Transverse colon (tissue), 4 donors: ENCODE results near the gene KCNQ2. TPM values are rescaled to one million over a fixed set of nuclear protein-coding genes. Genes with fewer than 3 reads are reported as not detected.

ENCODE experiments used
- DNase-seq: peaks from one replicate; pipeline ENCODE4 v3.0.0-alpha.2; 2019
- H3K27ac ChIP-seq, 4 donors: fragments of 200-600 bp; sonication (generic); 2 replicates each; pipeline ENCODE4 v1.5.1; 2016 to 2018; ENCODE audit warnings: inconsistent platforms in 4 of 4
- H3K27me3 ChIP-seq: fragments of 200-600 bp; sonication (generic); 2 replicates; pipeline ENCODE4 v1.5.1; 2017; ENCODE audit warnings: inconsistent platforms
- H3K36me3 ChIP-seq, 4 donors: fragments of 200-600 bp; sonication (generic); 2 replicates each; pipeline ENCODE4 v1.5.1; 2017 to 2019; ENCODE audit warnings: inconsistent platforms in 4 of 4
- H3K4me1 ChIP-seq, 4 donors: fragments of 200-600 bp; sonication (generic); 2 replicates each; pipeline ENCODE4 v1.5.1; 2017 to 2020; ENCODE audit warnings: inconsistent platforms in 4 of 4
- H3K4me3 ChIP-seq, 4 donors: fragments of 200-600 bp; sonication (generic); 1 replicate in 1 of 4; 2 replicates in 3 of 4; pipeline versions ENCODE4 v1.5.1 to v1.6.1; 2017 to 2019; ENCODE audit warnings: inconsistent platforms in 4 of 4
- H3K9me3 ChIP-seq, 2 donors: fragments of 200-600 bp; sonication (generic); 2 replicates each; pipeline ENCODE4 v1.5.1; 2017 to 2019; ENCODE audit warnings: inconsistent platforms in 2 of 2
- EP300 ChIP-seq: sonication (generic); formaldehyde crosslinking; IDR thresholded peaks from one replicate; pipeline ENCODE4 v1.6.1; 2017; ENCODE audit warnings: antibody characterized with exemption, low read depth
- POLR2A ChIP-seq: fragments of 450-650 bp; IDR thresholded peaks from one replicate; pipeline ENCODE4 v1.6.1; 2016; ENCODE audit warnings: antibody characterized with exemption, mild to moderate bottlenecking, moderate library complexity
- POLR2AphosphoS5 ChIP-seq, 3 donors: sonication (generic); formaldehyde crosslinking; IDR thresholded peaks; one replicate each; pipeline ENCODE4 v1.6.1; 2016; ENCODE audit warnings: antibody characterized with exemption in 3 of 3
- WGBS, 2 donors: methylation state at CpG; one replicate each; pipeline ENCODE4 v1.1.5; 2018; ENCODE audit warnings: low coverage in 1 of 2; 5-methylcytosine and 5-hydroxymethylcytosine counted together
- in situ Hi-C, 4 donors: fragments of 200-750 bp; cut with MboI; loops; one replicate each; pipeline versions ENCODE4 v1.15.0 to v1.15.1; 2017; ENCODE audit warnings: low sequenced_read_pairs in 3 of 4, low pct_ligation_motif_present in 1 of 4, low pct_unique_long_range_greater_than_20kb in 1 of 4
- intact Hi-C: fragments of 100-400 bp; cut with DNase I; formaldehyde crosslinking; loops from one replicate; pipeline ENCODE4 v1.15.1; 2023; ENCODE audit warnings: low total_unique reads
- total RNA-seq, 4 donors: library from RNA; depleted of rRNA; stranded (reverse); fragments of >200 nt; gene quantifications; one replicate each; pipeline ENCODE4 v1.1.0, GENCODE V29; 2016
- TF ChIP-seq, protein P1 (sequence below), 5 experiments: fragments of 200-600 bp in 3 of 5; fragments of 450-650 bp in 2 of 5; sonication (generic) in 3 of 5; IDR thresholded peaks; 1 replicate in 2 of 5; 2 replicates in 3 of 5; pipeline ENCODE4 v1.5.1; 2016 to 2017; ENCODE audit warnings: antibody characterized with exemption in 5 of 5, inconsistent platforms in 3 of 5, mild to moderate bottlenecking in 2 of 5, moderate library complexity in 1 of 5

KCNQ2 gene
- total RNA-seq, 4 donors from 2014 or later = 0.32 to 0.41 (median 0.37) TPM; not detected in 1

DNA sequence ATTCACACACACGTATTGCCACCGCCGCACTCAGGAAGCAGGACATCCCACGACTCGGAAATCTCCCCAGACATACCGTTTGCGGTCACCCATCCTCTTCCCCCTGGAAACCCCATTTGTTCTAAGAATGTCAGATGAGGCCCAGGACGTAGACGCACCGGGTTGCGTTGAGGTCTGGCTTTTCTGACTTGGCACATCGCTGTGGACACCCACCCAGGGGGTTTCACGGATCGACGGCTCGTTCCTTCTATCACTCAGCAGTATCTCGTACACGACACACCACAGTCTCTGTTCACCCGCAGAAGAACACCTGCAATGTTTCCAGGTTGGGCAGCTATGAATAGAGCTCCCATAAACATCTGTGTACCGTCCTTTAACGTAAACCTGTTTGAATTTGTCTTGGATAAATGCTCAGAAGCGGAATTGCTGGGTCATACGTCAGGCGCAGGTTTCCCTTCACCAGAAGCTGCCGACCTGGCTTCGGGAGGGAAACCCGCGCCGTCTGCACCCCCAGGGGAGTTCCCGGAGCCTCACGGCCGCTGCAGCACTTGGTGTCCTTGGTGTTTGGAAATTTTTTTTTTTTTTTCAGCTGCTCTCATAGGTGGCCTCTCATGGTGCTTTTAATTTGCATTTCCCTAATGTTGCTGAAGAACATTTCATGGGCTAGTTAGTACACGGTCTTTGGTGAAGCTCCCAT is 35.8 kb upstream of the KCNQ2 start:
- 77 to 78% methylated on average over 18 to 33 of the region's 33 CpGs for WGBS, 2 donors
- Histone ChIP-seq H3K4me1 (no peaks in the 10 kb centered on the region), H3K36me3 (no peaks in the 10 kb centered on the region), H3K9me3 (no peaks in the 10 kb centered on the region), H3K27ac (no peak overlapping the region), H3K4me3 (no peak overlapping the region), H3K27me3 (peaks cover 75% of the 10 kb centered on the region)
- in situ Hi-C loops = no loop called here
- intact Hi-C loops = no loop called here
- TF ChIP-seq POLR2A (no peak), POLR2AphosphoS5 (IDR thresholded peaks at IDR 0.05) (no peak), EP300 (no peak)
- TF ChIP-seq, protein P1, sequence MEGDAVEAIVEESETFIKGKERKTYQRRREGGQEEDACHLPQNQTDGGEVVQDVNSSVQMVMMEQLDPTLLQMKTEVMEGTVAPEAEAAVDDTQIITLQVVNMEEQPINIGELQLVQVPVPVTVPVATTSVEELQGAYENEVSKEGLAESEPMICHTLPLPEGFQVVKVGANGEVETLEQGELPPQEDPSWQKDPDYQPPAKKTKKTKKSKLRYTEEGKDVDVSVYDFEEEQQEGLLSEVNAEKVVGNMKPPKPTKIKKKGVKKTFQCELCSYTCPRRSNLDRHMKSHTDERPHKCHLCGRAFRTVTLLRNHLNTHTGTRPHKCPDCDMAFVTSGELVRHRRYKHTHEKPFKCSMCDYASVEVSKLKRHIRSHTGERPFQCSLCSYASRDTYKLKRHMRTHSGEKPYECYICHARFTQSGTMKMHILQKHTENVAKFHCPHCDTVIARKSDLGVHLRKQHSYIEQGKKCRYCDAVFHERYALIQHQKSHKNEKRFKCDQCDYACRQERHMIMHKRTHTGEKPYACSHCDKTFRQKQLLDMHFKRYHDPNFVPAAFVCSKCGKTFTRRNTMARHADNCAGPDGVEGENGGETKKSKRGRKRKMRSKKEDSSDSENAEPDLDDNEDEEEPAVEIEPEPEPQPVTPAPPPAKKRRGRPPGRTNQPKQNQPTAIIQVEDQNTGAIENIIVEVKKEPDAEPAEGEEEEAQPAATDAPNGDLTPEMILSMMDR (IDR thresholded peaks at IDR 0.05) = no peak
- DNase-seq = no peak

DNA sequence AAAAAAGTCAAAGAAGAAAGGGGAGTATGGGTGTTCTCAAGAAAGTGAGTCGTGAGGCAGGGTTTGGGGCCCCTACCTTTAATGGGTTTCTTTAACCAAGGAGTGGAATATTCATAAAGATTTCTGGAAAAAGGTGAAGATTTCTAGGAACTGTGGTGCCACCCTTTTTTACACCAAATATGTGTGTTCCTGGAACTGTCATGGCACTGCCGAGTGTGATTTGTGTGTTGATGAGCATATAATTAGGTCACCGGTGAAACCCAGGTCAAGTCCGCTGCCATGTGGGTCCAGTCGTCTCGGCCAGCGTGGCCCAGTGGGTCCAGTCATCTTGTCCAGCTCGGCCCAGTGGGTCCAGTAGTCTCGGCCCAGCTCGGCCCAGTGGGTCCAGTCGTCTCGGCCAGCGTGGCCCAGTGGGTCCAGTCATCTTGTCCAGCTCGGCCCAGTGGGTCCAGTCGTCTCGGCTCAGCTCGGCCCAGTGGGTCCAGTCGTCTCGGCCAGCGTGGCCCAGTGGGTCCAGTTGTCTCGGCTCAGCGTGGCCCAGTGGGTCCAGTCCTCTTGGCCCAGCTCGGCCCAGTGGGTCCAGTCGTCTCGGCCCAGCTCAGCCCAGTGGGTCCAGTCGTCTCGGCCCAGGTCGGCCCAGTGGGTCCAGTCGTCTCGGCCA is 34.8 kb upstream of the KCNQ2 start:
- WGBS, 2 donors = 80 to 89% methylated on average over 2 to 30 of the region's 30 CpGs
- Histone ChIP-seq H3K9me3 (no peaks in the 10 kb centered on the region), H3K4me1 (no peaks in the 10 kb centered on the region), H3K27ac (no peak overlapping the region), H3K27me3 (peaks cover 77% of the 10 kb centered on the region), H3K36me3 (no peaks in the 10 kb centered on the region), H3K4me3 (no peak overlapping the region)
- TF ChIP-seq EP300 = no peak
- no peak for TF ChIP-seq POLR2AphosphoS5 (IDR thresholded peaks at IDR 0.05)
- TF ChIP-seq, protein P1 (IDR thresholded peaks at IDR 0.05) = no peak
- TF ChIP-seq POLR2A = no peak
- DNase-seq = no peak
- in situ Hi-C loops (no loop called here), intact Hi-C loops (no loop called here)

DNA sequence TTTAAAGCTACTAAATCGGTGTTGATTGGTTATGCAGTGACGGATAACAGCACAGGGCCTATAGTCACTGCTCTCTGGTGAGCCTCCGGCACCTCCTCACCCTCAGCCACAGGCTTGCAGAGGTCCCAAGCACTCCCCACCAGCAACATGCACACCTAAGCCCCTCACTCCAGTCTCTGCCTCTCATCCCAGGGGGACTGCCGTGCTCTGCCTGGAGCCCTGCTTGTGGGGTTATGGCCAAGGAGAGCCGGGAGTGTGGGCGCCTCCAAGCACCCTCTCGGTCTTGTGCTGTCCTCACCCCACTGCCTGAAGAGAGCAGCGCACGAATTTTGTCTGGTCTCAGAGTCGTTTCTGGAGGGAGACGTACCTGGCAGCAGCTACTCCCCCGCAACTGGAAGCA is 33.3 kb upstream of the KCNQ2 start:
- Histone ChIP-seq H3K27me3 (peaks cover 77% of the 10 kb centered on the region), H3K9me3 (no peaks in the 10 kb centered on the region), H3K36me3 (no peaks in the 10 kb centered on the region), H3K27ac (no peak overlapping the region), H3K4me1 (no peaks in the 10 kb centered on the region), H3K4me3 (no peak overlapping the region)
- WGBS, 2 donors = 88% methylated on average over 12 of the region's 12 CpGs; no CpG with 5 or more reads in 1 of the 2 donors
- DNase-seq = no peak
- intact Hi-C loops = no loop called here
- in situ Hi-C loops = no loop called here
- TF ChIP-seq EP300 = no peak
- no peak for TF ChIP-seq POLR2AphosphoS5 (IDR thresholded peaks at IDR 0.05)
- no peak for TF ChIP-seq POLR2A
- TF ChIP-seq, protein P1 (IDR thresholded peaks at IDR 0.05) = no peak

DNA sequence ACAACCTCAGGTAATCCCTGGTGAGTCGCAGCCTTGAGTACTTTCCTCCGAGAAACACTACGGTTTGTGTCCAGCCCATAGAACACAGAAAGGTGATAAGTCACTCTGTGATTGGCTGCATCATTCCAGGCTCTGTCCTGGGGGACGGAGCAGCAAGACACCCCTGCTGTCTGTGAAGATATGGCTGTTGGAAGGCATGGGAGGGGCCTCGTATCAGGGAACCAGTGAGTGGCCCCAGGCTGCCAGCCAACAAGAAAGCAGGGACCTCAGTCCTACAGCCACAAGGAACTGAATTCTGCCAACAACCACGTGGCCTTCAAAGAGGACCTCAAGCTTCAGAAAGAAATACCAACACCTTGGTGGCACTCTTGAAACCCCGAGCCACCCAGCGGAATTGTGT is 32.8 kb upstream of the KCNQ2 start:
- no peak for DNase-seq
- intact Hi-C loops = no loop called here
- Histone ChIP-seq H3K36me3 (no peaks in the 10 kb centered on the region), H3K27ac (no peak overlapping the region), H3K27me3 (peaks cover 78% of the 10 kb centered on the region), H3K9me3 (no peaks in the 10 kb centered on the region), H3K4me1 (no peaks in the 10 kb centered on the region), H3K4me3 (no peak overlapping the region)
- 53 to 83% methylated on average over 2 to 8 of the region's 8 CpGs for WGBS, 2 donors
- in situ Hi-C loops = no loop called here
- TF ChIP-seq, protein P1 (IDR thresholded peaks at IDR 0.05) = no peak
- TF ChIP-seq POLR2AphosphoS5 (IDR thresholded peaks at IDR 0.05) (no peak), EP300 (no peak), POLR2A (no peak)
